GM18867 (cell line): ENCODE data around the gene DDIT4L.
A peak's percentile ranks its signal among the peaks of the same experiment; 100 is the strongest.
"Not testable (repeated sequence)": the region's sequence is repeated elsewhere in the genome, so short reads cannot be mapped to it uniquely, and the experiment has no call there.

Experiments used
- ATAC-seq: cut with Tn5 transposase; IDR thresholded peaks from one replicate; pipeline ENCODE4 v1.9.1; 2021; ENCODE audit warnings: mild to moderate bottlenecking, moderate library complexity; ENCODE audit not compliant: unreplicated experiment

DDIT4L gene

GRCh38 chr4:100166297-100167039, 23.8 kb downstream of the DDIT4L start:
- no peak for ATAC-seq

- no peak for ATAC-seq
Measured at GRCh38 chr4:100165809-100166208, 24.5 kb downstream of the DDIT4L start.

- no peak for ATAC-seq
Measured at GRCh38 chr4:100164808-100165760, 25.2 kb downstream of the DDIT4L start.

- ATAC-seq: peak; percentile 66
Measured at GRCh38 chr4:100162027-100162685, 28.1 kb downstream of the DDIT4L start.

- no peak for ATAC-seq
Measured at GRCh38 chr4:100149190-100149589, 41.1 kb downstream of the DDIT4L start.

- ATAC-seq: no peak
Measured at GRCh38 chr4:100147684-100148083, 42.6 kb downstream of the DDIT4L start.

GRCh38 chr4:100147198-100147597, 43.1 kb downstream of the DDIT4L start:
- ATAC-seq: peak; percentile 60

- no peak for ATAC-seq
Measured at GRCh38 chr4:100146756-100147155, 43.5 kb downstream of the DDIT4L start.

GRCh38 chr4:100137320-100137719, 52.9 kb downstream of the DDIT4L start:
- not testable (repeated sequence) for ATAC-seq
